GM19328 (cell line): Measurements from ENCODE around the gene TEK.

Source experiments
- ATAC-seq: cut with Tn5 transposase; IDR thresholded peaks from one replicate; pipeline ENCODE4 v1.9.1; 2021; ENCODE audit warnings: mild to moderate bottlenecking, moderate library complexity; ENCODE audit not compliant: unreplicated experiment

Gene TEK

GRCh38 chr9:27118916-27119315 is 9.9 kb downstream of the TEK start:
- no peak for ATAC-seq

GRCh38 chr9:27124151-27124550 is 15.1 kb downstream of the TEK start:
- ATAC-seq = no peak

DNA sequence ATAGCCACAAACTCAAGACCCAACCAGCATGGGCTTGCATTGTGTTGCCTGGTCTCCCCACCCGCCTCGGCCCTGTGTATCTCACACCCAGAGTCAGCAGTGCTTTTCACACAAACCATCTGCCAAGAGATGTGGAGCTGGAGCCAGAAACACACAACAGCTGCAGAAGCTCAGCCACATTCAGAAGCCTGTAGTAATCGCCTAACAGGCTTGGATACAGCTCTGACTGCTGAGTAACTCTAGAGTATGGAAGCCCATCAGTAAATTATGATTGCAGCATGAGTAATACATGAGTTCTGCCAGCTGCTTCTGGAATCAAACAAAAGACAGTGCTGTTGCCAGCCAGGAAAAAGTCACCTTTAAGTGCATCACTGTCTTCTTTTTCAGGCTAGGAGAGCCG is 16.0 kb downstream of the TEK start:
- no peak for ATAC-seq

GRCh38 chr9:27125936-27126335 is 16.9 kb downstream of the TEK start:
- ATAC-seq = no peak

GRCh38 chr9:27126670-27127069 is 17.6 kb downstream of the TEK start:
- no peak for ATAC-seq

DNA sequence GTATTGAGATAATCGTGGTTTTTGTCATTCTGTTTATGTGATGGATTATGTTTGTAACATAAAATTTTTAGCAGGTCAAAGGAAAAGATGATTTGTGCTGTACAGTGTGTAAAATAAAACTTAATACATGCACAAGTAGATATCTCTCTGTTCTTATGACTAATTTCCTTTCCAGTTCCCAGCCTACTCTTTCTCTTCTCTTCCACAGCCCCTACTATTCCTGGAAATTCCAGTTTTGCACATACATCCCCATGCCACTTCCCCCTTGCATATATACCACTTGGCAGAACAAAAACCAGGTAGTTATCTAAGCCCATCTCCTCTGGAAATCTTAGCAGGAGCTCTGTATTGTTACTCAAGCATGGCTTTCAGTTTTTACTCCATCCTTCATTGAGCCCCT is 20.2 kb downstream of the TEK start:
- no peak for ATAC-seq

DNA sequence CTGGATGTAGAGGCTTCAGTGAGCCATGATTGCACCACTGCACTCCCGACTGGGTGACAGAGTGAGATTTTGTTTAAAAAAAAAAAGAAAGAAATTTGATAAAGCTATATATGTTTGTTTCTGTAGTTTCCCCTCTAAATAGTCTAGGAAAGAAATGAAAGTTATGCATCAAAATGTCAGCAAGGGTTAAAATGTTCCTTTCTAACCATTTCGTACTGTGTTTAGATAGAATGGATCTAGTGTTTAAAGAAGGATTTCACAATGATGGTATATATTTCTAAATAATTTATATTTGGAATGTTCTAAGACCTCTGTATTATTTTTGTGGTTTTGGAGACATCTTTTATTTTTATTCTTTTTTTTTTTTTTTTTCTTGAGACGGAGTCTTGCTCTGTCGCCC is 22.7 kb downstream of the TEK start:
- ATAC-seq = no peak

- no peak for ATAC-seq
These were observed 24.8 kb downstream of the TEK start for GRCh38 chr9:27133817-27134216.

GRCh38 chr9:27142299-27142930 is 33.4 kb downstream of the TEK start:
- ATAC-seq = no peak

- no peak for ATAC-seq
These were observed 36.1 kb downstream of the TEK start for GRCh38 chr9:27145143-27145542.

DNA sequence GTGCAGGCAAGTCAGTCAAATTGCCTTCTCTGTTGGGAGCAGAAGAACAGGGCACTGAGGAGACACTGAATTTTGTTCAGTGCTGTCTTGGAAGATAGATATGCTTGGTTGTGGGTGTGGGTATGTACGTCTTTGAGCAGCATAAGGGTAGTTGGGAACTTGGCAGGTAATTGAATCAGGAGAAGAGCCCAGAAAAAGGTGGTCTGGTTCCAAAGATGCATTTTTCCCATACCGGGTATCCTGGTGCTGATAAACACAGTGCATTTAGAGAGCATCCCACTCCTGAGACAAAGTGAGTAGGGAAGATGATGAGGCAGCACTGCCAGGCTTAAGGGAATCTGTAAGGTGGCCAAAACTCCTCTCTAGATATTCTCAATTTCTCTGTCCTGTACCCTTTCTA is 40.6 kb downstream of the TEK start:
- ATAC-seq = no peak

- ATAC-seq = no peak
These were observed 41.9 kb downstream of the TEK start for GRCh38 chr9:27150746-27151406.

GRCh38 chr9:27151693-27152404 is 42.8 kb downstream of the TEK start:
- ATAC-seq = no peak

DNA sequence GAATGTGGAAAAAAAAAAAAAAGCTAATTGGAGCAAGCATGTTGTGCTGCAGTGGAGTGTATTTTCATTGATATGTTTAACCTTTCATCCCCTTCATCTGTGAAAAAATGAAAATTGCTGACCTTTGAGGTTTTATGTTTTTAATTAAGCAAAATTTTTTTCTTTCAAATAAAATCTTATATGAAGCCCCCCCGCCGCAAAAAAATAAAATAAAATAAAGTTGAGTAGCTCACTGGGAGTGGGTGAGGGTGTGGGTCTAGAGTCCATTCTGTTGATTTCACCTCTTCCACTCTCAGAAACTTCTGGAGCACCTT is 43.3 kb downstream of the TEK start:
- ATAC-seq = no peak

- ATAC-seq = no peak
These were observed 45.9 kb downstream of the TEK start for GRCh38 chr9:27154908-27155307.

GRCh38 chr9:27157097-27157496 is 48.1 kb downstream of the TEK start:
- no peak for ATAC-seq

DNA sequence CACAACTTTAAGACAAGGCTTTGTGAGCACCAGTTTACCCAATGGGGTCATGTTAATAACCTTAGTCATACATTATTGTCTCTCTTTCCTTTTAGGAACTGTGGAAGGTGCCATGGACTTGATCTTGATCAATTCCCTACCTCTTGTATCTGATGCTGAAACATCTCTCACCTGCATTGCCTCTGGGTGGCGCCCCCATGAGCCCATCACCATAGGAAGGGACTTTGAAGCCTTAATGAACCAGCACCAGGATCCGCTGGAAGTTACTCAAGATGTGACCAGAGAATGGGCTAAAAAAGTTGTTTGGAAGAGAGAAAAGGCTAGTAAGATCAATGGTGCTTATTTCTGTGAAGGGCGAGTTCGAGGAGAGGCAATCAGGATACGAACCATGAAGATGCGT is 48.7 kb downstream of the TEK start:
- ATAC-seq = no peak

DNA sequence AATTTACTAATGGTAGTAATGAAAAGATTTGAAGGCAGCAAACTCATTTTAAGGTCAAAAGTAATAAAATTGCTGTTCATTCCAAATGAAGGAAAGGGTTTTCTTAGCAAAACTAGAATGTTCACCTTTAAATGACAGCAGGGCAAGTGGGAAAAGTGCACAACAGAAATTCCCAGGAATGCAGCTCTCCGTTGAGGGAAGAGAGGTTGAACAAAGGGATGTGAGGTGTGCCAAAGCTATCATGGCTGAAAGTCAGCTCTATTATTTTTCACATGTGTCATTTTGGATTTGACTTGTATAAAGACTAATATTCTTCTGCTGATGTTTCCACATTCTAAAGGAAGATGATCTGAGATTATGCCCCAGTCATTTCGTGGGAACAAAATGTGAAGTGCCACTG is 51.6 kb downstream of the TEK start:
- no peak for ATAC-seq

DNA sequence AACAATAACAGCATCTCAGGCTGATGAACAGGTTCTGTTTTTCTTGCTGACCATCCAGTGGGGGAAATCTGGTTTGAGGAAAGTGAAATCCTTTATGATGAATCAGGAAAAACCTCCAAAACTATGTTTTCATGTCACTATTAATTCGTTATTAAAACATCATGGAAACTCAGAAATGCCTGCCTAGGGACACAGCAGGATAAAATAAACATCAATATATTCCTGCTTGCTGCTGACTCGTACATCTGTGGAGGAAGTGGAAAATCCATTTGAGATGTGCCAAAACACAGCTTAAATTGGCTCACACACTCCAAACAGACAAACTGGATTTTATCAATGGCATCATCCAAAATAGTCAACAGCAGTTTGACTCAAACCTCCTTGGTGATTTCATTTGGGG is 53.0 kb downstream of the TEK start:
- ATAC-seq = no peak

GRCh38 chr9:27165068-27165467 is 56.0 kb downstream of the TEK start:
- no peak for ATAC-seq

GRCh38 chr9:27165670-27166069 is 56.6 kb downstream of the TEK start:
- ATAC-seq = no peak

DNA sequence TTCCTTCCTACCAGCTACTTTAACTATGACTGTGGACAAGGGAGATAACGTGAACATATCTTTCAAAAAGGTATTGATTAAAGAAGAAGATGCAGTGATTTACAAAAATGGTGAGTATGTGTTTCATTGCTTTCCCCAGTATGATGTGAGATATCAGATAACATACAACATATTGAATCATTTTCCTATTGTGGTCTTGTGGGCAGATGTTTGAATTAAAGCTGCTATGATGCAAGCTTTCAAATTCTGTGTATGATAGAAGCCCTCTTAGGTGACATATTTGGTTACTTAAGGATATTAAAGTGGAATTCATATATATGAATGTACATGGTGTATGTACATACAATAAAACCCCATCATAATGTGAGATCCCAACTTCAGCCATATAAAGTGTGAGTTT is 59.5 kb downstream of the TEK start:
- ATAC-seq = no peak

- no peak for ATAC-seq
These were observed 59.9 kb downstream of the TEK start for GRCh38 chr9:27168951-27169350.
